Measurements from ENCODE around the gene ASXL3. TPM values are rescaled to one million over a fixed set of nuclear protein-coding genes. Genes with fewer than 3 reads are reported as not detected.

Gene ASXL3
- total and polyA plus RNA-seq, 4 donors = 0.08 to 16.3 (median 1.8) TPM

DNA sequence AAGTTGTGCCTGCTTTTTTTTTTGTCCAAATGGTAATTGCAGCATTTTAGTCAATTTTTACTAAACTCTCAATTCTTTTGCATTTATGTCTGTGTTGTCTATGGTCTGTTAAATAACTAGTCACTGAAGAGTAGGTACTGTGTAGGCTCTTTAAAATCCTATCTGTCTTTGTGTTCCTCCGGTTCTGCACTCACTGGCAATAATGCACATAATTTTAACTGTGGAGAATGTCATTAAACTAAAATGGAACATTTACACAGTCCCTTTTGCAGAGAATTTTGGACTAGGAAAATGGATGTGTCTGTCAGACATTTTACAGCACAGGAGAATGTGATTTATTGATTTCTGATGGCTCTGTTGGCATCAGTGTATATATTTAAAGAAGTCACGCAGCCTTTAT is 116.6 kb downstream of the ASXL3 start:
- no peak overlapping the region for H3K27ac ChIP-seq (ENCODE audit: low read depth in 1 of 2, low read length in 1 of 2)
- DNase-seq = no peak
- ATAC-seq (ENCODE audit: insufficient read depth, low FRiP score) = no peak
- H3K9me3 ChIP-seq (ENCODE audit: control insufficient read depth in 4 of 4, insufficient read depth in 3 of 4, low read length in 3 of 4) = peaks cover 0 to 2% (median 0%) of the 10 kb centered on the region in 4 donors
- WGBS, 2 donors = 90 to 91% methylated on average over 2 of the region's 2 CpGs
- no peaks in the 10 kb centered on the region for H3K4me1 ChIP-seq (ENCODE audit: control insufficient read depth in 5 of 5, insufficient read depth in 5 of 5, low read length in 5 of 5)
- H3K36me3 ChIP-seq (ENCODE audit: control insufficient read depth in 4 of 4, insufficient read depth in 4 of 4, low read length in 4 of 4) = peaks cover 0 to 13% (median 3%) of the 10 kb centered on the region in 4 donors
- H3K9ac ChIP-seq (ENCODE audit: insufficient read depth in 1 of 2, low read length in 2 of 2) = no peak overlapping the region
- H3K4me3 ChIP-seq = no peak overlapping the region
- TF ChIP-seq, protein P1, sequence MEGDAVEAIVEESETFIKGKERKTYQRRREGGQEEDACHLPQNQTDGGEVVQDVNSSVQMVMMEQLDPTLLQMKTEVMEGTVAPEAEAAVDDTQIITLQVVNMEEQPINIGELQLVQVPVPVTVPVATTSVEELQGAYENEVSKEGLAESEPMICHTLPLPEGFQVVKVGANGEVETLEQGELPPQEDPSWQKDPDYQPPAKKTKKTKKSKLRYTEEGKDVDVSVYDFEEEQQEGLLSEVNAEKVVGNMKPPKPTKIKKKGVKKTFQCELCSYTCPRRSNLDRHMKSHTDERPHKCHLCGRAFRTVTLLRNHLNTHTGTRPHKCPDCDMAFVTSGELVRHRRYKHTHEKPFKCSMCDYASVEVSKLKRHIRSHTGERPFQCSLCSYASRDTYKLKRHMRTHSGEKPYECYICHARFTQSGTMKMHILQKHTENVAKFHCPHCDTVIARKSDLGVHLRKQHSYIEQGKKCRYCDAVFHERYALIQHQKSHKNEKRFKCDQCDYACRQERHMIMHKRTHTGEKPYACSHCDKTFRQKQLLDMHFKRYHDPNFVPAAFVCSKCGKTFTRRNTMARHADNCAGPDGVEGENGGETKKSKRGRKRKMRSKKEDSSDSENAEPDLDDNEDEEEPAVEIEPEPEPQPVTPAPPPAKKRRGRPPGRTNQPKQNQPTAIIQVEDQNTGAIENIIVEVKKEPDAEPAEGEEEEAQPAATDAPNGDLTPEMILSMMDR (IDR thresholded peaks at IDR 0.05; ENCODE audit: control extremely low read depth, extremely low read depth) = no peak
- no peaks in the 10 kb centered on the region for H3K27me3 ChIP-seq (ENCODE audit: control insufficient read depth in 3 of 3, insufficient read depth in 3 of 3, low read length in 2 of 3)

- ATAC-seq (ENCODE audit: insufficient read depth, low FRiP score) (no peak), DNase-seq (no peak)
- Histone ChIP-seq H3K4me3 (no peak overlapping the region), H3K27ac (ENCODE audit: low read depth in 1 of 2, low read length in 1 of 2) (no peak overlapping the region), H3K4me1 (ENCODE audit: control insufficient read depth in 5 of 5, insufficient read depth in 5 of 5, low read length in 5 of 5) (no peaks in the 10 kb centered on the region), H3K9me3 (ENCODE audit: control insufficient read depth in 4 of 4, insufficient read depth in 3 of 4, low read length in 3 of 4) (no peaks in the 10 kb centered on the region), H3K9ac (ENCODE audit: insufficient read depth in 1 of 2, low read length in 2 of 2) (no peak overlapping the region), H3K36me3 (ENCODE audit: control insufficient read depth in 4 of 4, insufficient read depth in 4 of 4, low read length in 4 of 4) (peaks cover 0 to 9% (median 0%) of the 10 kb centered on the region in 4 donors), H3K27me3 (ENCODE audit: control insufficient read depth in 3 of 3, insufficient read depth in 3 of 3, low read length in 2 of 3) (no peaks in the 10 kb centered on the region)
- TF ChIP-seq, protein P1 (IDR thresholded peaks at IDR 0.05; ENCODE audit: control extremely low read depth, extremely low read depth) = no peak
- 76 to 82% methylated on average over 3 of the region's 3 CpGs for WGBS, 2 donors
These were observed 118.5 kb downstream of the ASXL3 start for GRCh38 chr18:33696332-33697162.

DNA sequence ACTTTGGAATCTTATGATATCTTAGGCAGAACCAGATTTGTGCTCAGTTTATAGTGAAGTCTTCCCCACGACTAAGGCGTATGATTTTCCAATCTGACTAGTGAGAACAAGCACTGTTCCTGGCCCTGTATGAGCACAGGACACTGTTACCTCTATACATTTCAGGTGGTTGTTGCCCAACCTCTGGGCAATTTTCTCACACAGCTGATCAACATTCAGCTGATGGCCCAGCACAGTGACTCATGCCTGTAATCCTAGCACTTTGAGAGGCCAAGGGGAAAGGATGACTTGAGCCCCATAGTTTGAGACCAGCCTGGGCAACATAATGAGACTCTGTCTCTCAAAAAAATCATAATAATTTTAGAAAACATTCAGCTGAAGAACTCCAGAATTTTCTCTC is 119.5 kb downstream of the ASXL3 start:
- H3K4me3 ChIP-seq = no peak overlapping the region
- H3K36me3 ChIP-seq (ENCODE audit: control insufficient read depth in 4 of 4, insufficient read depth in 4 of 4, low read length in 4 of 4) = peaks cover 0 to 5% (median 0%) of the 10 kb centered on the region in 4 donors
- no peaks in the 10 kb centered on the region for H3K4me1 ChIP-seq (ENCODE audit: control insufficient read depth in 5 of 5, insufficient read depth in 5 of 5, low read length in 5 of 5)
- no peak overlapping the region for H3K9ac ChIP-seq (ENCODE audit: insufficient read depth in 1 of 2, low read length in 2 of 2)
- TF ChIP-seq, protein P1 (IDR thresholded peaks at IDR 0.05; ENCODE audit: control extremely low read depth, extremely low read depth) = no peak
- ATAC-seq (ENCODE audit: insufficient read depth, low FRiP score) (no peak), DNase-seq (no peak)
- H3K27me3 ChIP-seq (ENCODE audit: control insufficient read depth in 3 of 3, insufficient read depth in 3 of 3, low read length in 2 of 3) = no peaks in the 10 kb centered on the region
- 46 to 47% methylated on average over 2 of the region's 2 CpGs for WGBS, 2 donors
- no peak overlapping the region for H3K27ac ChIP-seq (ENCODE audit: low read depth in 1 of 2, low read length in 1 of 2)
- no peaks in the 10 kb centered on the region for H3K9me3 ChIP-seq (ENCODE audit: control insufficient read depth in 4 of 4, insufficient read depth in 3 of 4, low read length in 3 of 4)
